RWPE2 (cell line): ENCODE results near the gene SAMD11.

Experiments used
- ATAC-seq: fragments of 200-7000 bp; cut with Tn5 transposase; 3 replicates; pipeline ENCODE4 v1.9.1; 2021; ENCODE audit warnings: low read depth
- DNase-seq: peaks from one replicate; pipeline ENCODE4 v3.0.0-alpha.2; 2020; ENCODE audit warnings: low spot score
- H3K27ac ChIP-seq: fragments of 450-650 bp; 2 replicates; pipeline ENCODE4 v1.5.1; 2017; ENCODE audit warnings: mild to moderate bottlenecking; ENCODE audit not compliant: poor library complexity, severe bottlenecking
- H3K27me3 ChIP-seq: fragments of 250-450 bp; sonication (Bioruptor Pico); 2 replicates; pipeline ENCODE4 v1.5.1; 2021; ENCODE audit warnings: mild to moderate bottlenecking, moderate library complexity; ENCODE audit not compliant: insufficient read depth, poor library complexity, severe bottlenecking
- H3K36me3 ChIP-seq: fragments of 250-450 bp; sonication (Bioruptor Pico); 2 replicates; pipeline ENCODE4 v1.5.1; 2020; ENCODE audit warnings: low read depth, mild to moderate bottlenecking, moderate library complexity
- H3K4me1 ChIP-seq: fragments of 250-450 bp; sonication (Bioruptor Pico); 2 replicates; pipeline ENCODE4 v1.5.1; 2021; ENCODE audit warnings: mild to moderate bottlenecking, moderate library complexity; ENCODE audit not compliant: insufficient read depth, poor library complexity, severe bottlenecking
- H3K4me3 ChIP-seq: fragments of 250-450 bp; sonication (Bioruptor Pico); 2 replicates; pipeline ENCODE4 v1.5.1; 2021; ENCODE audit warnings: mild to moderate bottlenecking, moderate library complexity; ENCODE audit not compliant: severe bottlenecking
- H3K9me3 ChIP-seq: fragments of 250-450 bp; sonication (Bioruptor Pico); 2 replicates; pipeline ENCODE4 v1.5.1; 2021; ENCODE audit warnings: mild to moderate bottlenecking, moderate library complexity; ENCODE audit not compliant: severe bottlenecking
- TF ChIP-seq, protein P1 (sequence below): fragments of 450-650 bp; IDR thresholded peaks from one replicate; pipeline ENCODE4 v1.5.1; 2017; ENCODE audit warnings: mild to moderate bottlenecking, moderate library complexity; ENCODE audit not compliant: poor library complexity, severe bottlenecking

SAMD11 gene

DNA sequence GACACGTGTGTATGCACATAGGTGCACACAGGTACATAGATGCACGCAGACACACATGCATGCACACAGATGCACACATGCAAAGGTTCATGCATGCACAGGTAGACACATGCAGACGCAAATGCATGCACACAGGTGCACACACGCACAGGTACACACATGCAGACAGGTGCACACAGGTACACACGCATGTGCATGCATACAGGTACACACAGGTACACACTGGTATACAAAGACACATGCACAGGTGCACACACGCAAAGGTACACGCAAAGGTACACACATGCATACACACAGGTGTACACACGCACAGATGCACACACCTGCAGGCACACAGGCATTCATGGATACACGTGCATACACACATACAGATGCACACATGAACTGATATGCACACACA is 26.5 kb downstream of the SAMD11 start:
- no peaks in the 10 kb centered on the region for H3K4me1 ChIP-seq
- ATAC-seq = no peak

DNA sequence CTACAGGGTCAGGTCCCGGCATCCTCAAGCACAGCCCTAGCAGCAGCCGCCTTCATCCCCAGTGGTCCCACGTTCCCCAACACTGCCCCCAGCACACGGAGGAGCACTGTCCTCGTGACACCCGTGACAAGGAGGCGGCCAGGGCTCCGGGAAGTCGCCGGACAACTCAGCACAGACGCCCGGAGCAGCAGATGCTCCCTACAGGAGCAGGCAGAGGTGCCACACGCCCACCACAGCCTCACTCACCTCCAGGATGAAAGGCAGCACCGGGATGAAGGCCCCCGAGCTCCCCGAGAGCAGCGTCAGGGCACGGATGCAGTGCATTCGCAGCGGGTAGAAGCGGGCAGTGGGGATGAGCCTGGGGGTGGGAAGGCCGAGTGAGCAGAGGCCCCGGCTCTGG is 27.2 kb downstream of the SAMD11 start:
- H3K27ac ChIP-seq = no peak overlapping the region
- no peaks in the 10 kb centered on the region for H3K9me3 ChIP-seq
- TF ChIP-seq, protein P1, sequence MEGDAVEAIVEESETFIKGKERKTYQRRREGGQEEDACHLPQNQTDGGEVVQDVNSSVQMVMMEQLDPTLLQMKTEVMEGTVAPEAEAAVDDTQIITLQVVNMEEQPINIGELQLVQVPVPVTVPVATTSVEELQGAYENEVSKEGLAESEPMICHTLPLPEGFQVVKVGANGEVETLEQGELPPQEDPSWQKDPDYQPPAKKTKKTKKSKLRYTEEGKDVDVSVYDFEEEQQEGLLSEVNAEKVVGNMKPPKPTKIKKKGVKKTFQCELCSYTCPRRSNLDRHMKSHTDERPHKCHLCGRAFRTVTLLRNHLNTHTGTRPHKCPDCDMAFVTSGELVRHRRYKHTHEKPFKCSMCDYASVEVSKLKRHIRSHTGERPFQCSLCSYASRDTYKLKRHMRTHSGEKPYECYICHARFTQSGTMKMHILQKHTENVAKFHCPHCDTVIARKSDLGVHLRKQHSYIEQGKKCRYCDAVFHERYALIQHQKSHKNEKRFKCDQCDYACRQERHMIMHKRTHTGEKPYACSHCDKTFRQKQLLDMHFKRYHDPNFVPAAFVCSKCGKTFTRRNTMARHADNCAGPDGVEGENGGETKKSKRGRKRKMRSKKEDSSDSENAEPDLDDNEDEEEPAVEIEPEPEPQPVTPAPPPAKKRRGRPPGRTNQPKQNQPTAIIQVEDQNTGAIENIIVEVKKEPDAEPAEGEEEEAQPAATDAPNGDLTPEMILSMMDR = no peak
- peaks cover 86% of the 10 kb centered on the region for H3K36me3 ChIP-seq
- DNase-seq (no peak), ATAC-seq (no peak)
- H3K27me3 ChIP-seq = no peaks in the 10 kb centered on the region
- H3K4me1 ChIP-seq = no peaks in the 10 kb centered on the region
- no peak overlapping the region for H3K4me3 ChIP-seq

More for the DNA sequence above, 26.5 kb downstream of the SAMD11 start:
- Histone ChIP-seq H3K36me3 (peaks cover 88% of the 10 kb centered on the region), H3K9me3 (no peaks in the 10 kb centered on the region), H3K27me3 (no peaks in the 10 kb centered on the region), H3K4me3 (no peak overlapping the region), H3K27ac (no peak overlapping the region)
- no peak for DNase-seq
- TF ChIP-seq, protein P1 = no peak

DNA sequence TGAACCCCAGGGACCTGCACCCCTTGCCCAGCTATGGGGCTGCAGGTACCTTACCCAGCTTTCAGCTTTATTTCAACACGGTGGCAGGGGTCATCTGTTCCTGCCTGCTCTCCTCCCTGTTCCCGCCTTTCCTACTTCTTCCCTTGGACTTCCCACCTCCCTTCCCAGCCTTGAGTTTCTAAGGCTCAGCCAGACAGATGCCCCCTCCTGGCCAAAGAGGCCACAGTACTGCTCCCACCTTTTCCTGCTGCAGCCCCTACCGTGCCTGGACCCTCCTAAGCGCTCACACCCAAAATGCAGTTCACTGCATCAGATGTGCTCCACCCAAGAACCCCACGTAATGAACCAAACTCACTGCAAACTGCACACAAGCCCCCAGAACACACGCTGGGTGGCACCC is 27.6 kb downstream of the SAMD11 start:
- no peak for ATAC-seq

DNA sequence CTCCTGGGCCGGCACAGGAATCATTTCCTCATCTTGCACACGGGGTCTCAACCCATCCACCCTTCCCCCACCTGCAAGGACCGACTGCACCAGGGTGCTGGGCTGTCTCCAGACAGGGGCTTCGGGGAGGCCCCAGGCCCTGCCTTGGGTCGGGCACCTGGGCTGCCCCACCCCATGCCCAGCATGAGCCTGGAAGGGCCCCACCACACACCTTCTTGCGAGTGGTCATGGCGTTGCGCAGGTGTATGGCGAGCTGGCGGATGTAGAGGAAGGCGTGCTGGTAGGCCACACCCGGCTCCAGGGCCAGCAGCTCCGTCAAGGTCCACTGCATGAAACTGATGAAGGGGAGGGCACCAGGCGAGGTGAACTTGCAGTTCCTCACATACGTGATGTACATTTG is 28.5 kb downstream of the SAMD11 start:
- Histone ChIP-seq H3K4me1 (no peaks in the 10 kb centered on the region), H3K27me3 (no peaks in the 10 kb centered on the region), H3K27ac (no peak overlapping the region), H3K9me3 (no peaks in the 10 kb centered on the region), H3K36me3 (peaks cover 87% of the 10 kb centered on the region), H3K4me3 (no peak overlapping the region)
- DNase-seq = no peak
- ATAC-seq = no peak
- TF ChIP-seq, protein P1 = no peak

More for the DNA sequence above, 27.6 kb downstream of the SAMD11 start:
- no peak for DNase-seq
- H3K9me3 ChIP-seq = no peaks in the 10 kb centered on the region
- H3K27ac ChIP-seq = no peak overlapping the region
- H3K4me1 ChIP-seq = no peaks in the 10 kb centered on the region
- H3K4me3 ChIP-seq = no peak overlapping the region
- no peaks in the 10 kb centered on the region for H3K27me3 ChIP-seq
- H3K36me3 ChIP-seq = peaks cover 87% of the 10 kb centered on the region
- TF ChIP-seq, protein P1 = peak; percentile 15

DNA sequence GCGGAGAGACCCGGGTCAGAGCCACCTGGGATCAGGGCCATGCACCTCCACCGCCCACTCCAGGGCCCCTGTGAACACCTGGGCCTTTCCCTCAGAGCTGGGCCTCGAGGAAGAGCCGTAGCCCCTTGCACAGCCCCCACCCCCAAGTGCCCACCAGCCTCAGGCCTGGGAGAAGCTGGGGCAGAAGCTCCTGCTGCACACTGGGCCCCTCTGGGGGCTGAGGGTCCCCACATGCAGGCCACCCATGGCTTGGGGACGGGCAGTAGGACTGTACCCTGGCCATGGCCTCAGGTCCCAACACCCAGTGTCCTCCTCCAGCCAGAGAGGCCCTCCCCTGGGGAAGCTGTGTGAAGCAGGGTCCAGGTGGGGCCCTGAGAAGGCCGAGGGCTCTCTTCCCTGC is 28.9 kb downstream of the SAMD11 start:
- ATAC-seq (no peak), DNase-seq (no peak)
- Histone ChIP-seq H3K9me3 (no peaks in the 10 kb centered on the region), H3K27ac (no peak overlapping the region), H3K27me3 (no peaks in the 10 kb centered on the region), H3K4me1 (peaks cover under 1% of the 10 kb centered on the region), H3K36me3 (peaks cover 83% of the 10 kb centered on the region), H3K4me3 (no peak overlapping the region)
- TF ChIP-seq, protein P1 = no peak
